Gastroesophageal sphincter (tissue), 4 donors: ENCODE data around the gene NDE1. TPM values are rescaled to one million over a fixed set of nuclear protein-coding genes. Genes with fewer than 3 reads are reported as not detected.

ENCODE experiments used
- ATAC-seq: fragments of 150-250 bp; one replicate; pipeline ENCODE4 v1.9.1; 2016; ENCODE audit warnings: mild to moderate bottlenecking, moderate library complexity
- H3K27ac ChIP-seq, 4 donors: fragments of 200-600 bp; sonication (generic) in 3 of 4; 1 replicate in 3 of 4; 2 replicates in 1 of 4; pipeline ENCODE4 v1.5.1; 2016 to 2019
- H3K27me3 ChIP-seq: fragments of 200-600 bp; sonication (generic); one replicate; pipeline ENCODE4 v1.5.1; 2019
- H3K36me3 ChIP-seq, 2 donors: fragments of 200-600 bp; sonication (generic); one replicate each; pipeline ENCODE4 v1.5.1; 2019; ENCODE audit warnings: control low read depth in 1 of 2
- H3K4me1 ChIP-seq, 3 donors: fragments of 200-600 bp; sonication (generic); 1 replicate in 2 of 3; 2 replicates in 1 of 3; pipeline ENCODE4 v1.5.1; 2016 to 2019; ENCODE audit warnings: control low read depth in 2 of 3
- H3K4me3 ChIP-seq, 2 donors: fragments of 200-600 bp; sonication (generic); one replicate each; pipeline ENCODE4 v1.5.1; 2019; ENCODE audit warnings: mild to moderate bottlenecking in 1 of 2, moderate library complexity in 1 of 2
- H3K9me3 ChIP-seq, 3 donors: fragments of 200-600 bp; sonication (generic); one replicate each; pipeline ENCODE4 v1.5.1; 2017 to 2019; ENCODE audit warnings: control low read depth in 2 of 3
- CTCF ChIP-seq, 4 experiments: fragments of 200-600 bp in 2 of 4; fragments of 450-650 bp in 2 of 4; sonication (generic) in 1 of 4; IDR thresholded peaks; one replicate each; pipeline ENCODE4 v1.5.1; 2017 to 2019; ENCODE audit warnings: antibody characterized with exemption in 4 of 4, mild to moderate bottlenecking in 2 of 4, moderate library complexity in 2 of 4
- EP300 ChIP-seq: sonication (generic); formaldehyde crosslinking; IDR thresholded peaks from one replicate; pipeline ENCODE4 v1.6.1; 2017; ENCODE audit warnings: antibody characterized with exemption, mild to moderate bottlenecking
- POLR2A ChIP-seq, 2 donors: fragments of 450-650 bp; IDR thresholded peaks; one replicate each; pipeline ENCODE4 v1.6.1; 2017; ENCODE audit warnings: antibody characterized with exemption in 2 of 2, mild to moderate bottlenecking in 2 of 2, moderate library complexity in 1 of 2
- POLR2AphosphoS5 ChIP-seq: sonication (generic); formaldehyde crosslinking; IDR thresholded peaks from one replicate; pipeline ENCODE4 v1.6.1; 2017; ENCODE audit warnings: antibody characterized with exemption
- WGBS, 2 donors: methylation state at CpG; one replicate each; pipeline ENCODE4 v1.1.5; 2018; ENCODE audit warnings: low coverage in 1 of 2; 5-methylcytosine and 5-hydroxymethylcytosine counted together
- total RNA-seq, 4 donors: library from RNA; depleted of rRNA; stranded (reverse); fragments of >200 nt; gene quantifications; one replicate each; pipeline ENCODE4 v1.1.0, GENCODE V29; 2016

NDE1 gene
- total RNA-seq, 4 donors from 2014 or later: 34.9 to 123 (median 62.3) TPM

- Histone ChIP-seq H3K4me3 (no peak overlapping the region), H3K27ac (peak overlapping the region; percentile 45 to 78 (median 76)), H3K4me1 (peaks cover 0 to 100% (median 7%) of the 10 kb centered on the region in 3 donors), H3K27me3 (no peaks in the 10 kb centered on the region), H3K36me3 (peaks cover 0 to 84% of the 10 kb centered on the region in 2 donors), H3K9me3 (no peaks in the 10 kb centered on the region)
- 7 to 26% methylated on average over 6 of the region's 6 CpGs for WGBS, 2 donors
- no peak for ATAC-seq
- TF ChIP-seq POLR2AphosphoS5: peak; percentile 4
- TF ChIP-seq EP300: no peak
- no peak for TF ChIP-seq POLR2A (IDR thresholded peaks at IDR 0.05)
- TF ChIP-seq CTCF (IDR thresholded peaks at IDR 0.05): no peak
Measured at GRCh38 chr16:15773968-15774367, 123.9 kb downstream of the NDE1 start.

- Histone ChIP-seq H3K9me3 (no peaks in the 10 kb centered on the region), H3K36me3 (peaks cover 0 to 84% of the 10 kb centered on the region in 2 donors), H3K4me1 (peaks cover 3 to 100% (median 7%) of the 10 kb centered on the region in 3 donors), H3K27ac (peak overlapping the region in 3 of 4 donors; percentile 76 to 78 (median 77)), H3K4me3 (no peak overlapping the region), H3K27me3 (no peaks in the 10 kb centered on the region)
- TF ChIP-seq EP300 (no peak), POLR2AphosphoS5 (no peak), POLR2A (IDR thresholded peaks at IDR 0.05) (no peak), CTCF (IDR thresholded peaks at IDR 0.05) (no peak)
- ATAC-seq: no peak
Measured at GRCh38 chr16:15775209-15775608, 125.2 kb downstream of the NDE1 start.

GRCh38 chr16:15775663-15776304, 125.7 kb downstream of the NDE1 start:
- ATAC-seq: no peak
- Histone ChIP-seq H3K4me1 (peaks cover 3 to 100% (median 4%) of the 10 kb centered on the region in 3 donors), H3K27ac (peak overlapping the region in 3 of 4 donors; percentile 76 to 78 (median 77)), H3K36me3 (peaks cover 0 to 83% of the 10 kb centered on the region in 2 donors), H3K4me3 (no peak overlapping the region), H3K27me3 (no peaks in the 10 kb centered on the region), H3K9me3 (no peaks in the 10 kb centered on the region)
- WGBS, 2 donors: 33 to 48% methylated on average over 6 to 7 of the region's 7 CpGs
- TF ChIP-seq EP300 (no peak), POLR2A (IDR thresholded peaks at IDR 0.05) (no peak), POLR2AphosphoS5 (peak; percentile 44), CTCF (IDR thresholded peaks at IDR 0.05) (no peak)

Other genes starting within 250 kb of the NDE1 start
- gene BMERB1, start 215.7 kb upstream of the NDE1 start, total RNA-seq: 100 to 1,000 TPM in 2 of 4 donors, 10 to 100 TPM in 2; 84.5 to 135 (median 101) TPM
- 10 to 100 TPM; 38.2 to 67.7 (median 53.3) TPM for gene MARF1, start 7.1 kb upstream of the NDE1 start, total RNA-seq
- over 10,000 TPM in 3 of 4 donors, 1,000 to 10,000 TPM in 1; 7,231 to 23,237 (median 11,307) TPM for gene MYH11, start 206.8 kb downstream of the NDE1 start, total RNA-seq
- gene CEP20, start 238.4 kb downstream of the NDE1 start, total RNA-seq: 10 to 100 TPM; 34.1 to 66.9 (median 49.6) TPM